Measurements from ENCODE around the gene DDX28.
"Not testable (repeated sequence)": the region's sequence is repeated elsewhere in the genome, so short reads cannot be mapped to it uniquely, and the experiment has no call there.

DNA sequence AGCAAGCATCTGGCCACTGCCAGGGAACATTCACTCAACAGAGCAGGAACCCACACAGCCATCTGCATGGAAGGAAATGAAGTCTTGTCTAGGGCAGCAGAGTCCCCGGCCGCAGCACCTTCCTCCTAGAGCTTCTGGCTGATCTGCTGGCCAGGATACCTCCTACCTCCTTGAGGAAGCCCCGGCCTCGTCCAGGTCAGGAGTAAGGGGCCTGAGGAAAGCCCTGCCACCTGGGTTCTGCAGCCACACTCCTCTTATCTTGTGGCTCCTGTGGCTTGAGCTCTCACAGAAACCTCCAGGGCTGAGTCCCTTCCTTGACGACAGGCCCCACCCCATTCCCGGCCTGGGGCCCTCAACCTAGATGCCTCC, 29.0 kb downstream of the DDX28 start:
- TF ChIP-seq, protein P1, sequence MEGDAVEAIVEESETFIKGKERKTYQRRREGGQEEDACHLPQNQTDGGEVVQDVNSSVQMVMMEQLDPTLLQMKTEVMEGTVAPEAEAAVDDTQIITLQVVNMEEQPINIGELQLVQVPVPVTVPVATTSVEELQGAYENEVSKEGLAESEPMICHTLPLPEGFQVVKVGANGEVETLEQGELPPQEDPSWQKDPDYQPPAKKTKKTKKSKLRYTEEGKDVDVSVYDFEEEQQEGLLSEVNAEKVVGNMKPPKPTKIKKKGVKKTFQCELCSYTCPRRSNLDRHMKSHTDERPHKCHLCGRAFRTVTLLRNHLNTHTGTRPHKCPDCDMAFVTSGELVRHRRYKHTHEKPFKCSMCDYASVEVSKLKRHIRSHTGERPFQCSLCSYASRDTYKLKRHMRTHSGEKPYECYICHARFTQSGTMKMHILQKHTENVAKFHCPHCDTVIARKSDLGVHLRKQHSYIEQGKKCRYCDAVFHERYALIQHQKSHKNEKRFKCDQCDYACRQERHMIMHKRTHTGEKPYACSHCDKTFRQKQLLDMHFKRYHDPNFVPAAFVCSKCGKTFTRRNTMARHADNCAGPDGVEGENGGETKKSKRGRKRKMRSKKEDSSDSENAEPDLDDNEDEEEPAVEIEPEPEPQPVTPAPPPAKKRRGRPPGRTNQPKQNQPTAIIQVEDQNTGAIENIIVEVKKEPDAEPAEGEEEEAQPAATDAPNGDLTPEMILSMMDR (IDR thresholded peaks at IDR 0.05), result not testable (repeated sequence)
- TF ChIP-seq POLR2AphosphoS5, POLR2A, EP300 (IDR thresholded peaks at IDR 0.05): not testable (repeated sequence)
